OCI-LY3 (cell line): ENCODE results near the gene CD40LG.
A peak's percentile ranks its signal among the peaks of the same experiment; 100 is the strongest.

Source experiments
- H2AFZ ChIP-seq: fragments of 200-600, 300-600 bp; shearing (Covaris generic); 2 replicates; pipeline ENCODE4 v1.6.0; 2014; ENCODE audit warnings: antibody characterized with exemption, low read depth, low read length
- H3K27ac ChIP-seq: fragments of 200-600, 300-600 bp; sonication (generic); 2 replicates; pipeline ENCODE4 v1.5.1; 2014; ENCODE audit warnings: mild to moderate bottlenecking, low read length, moderate library complexity, mixed read lengths
- H3K27me3 ChIP-seq: fragments of 200-600, 300-600 bp; sonication (generic); 2 replicates; pipeline ENCODE4 v1.6.1; 2014; ENCODE audit warnings: low read depth, low read length, mixed read lengths
- H3K36me3 ChIP-seq: fragments of 200-600, 300-600 bp; sonication (generic); replicated peaks from 2 replicates; pipeline ENCODE3; 2014; ENCODE audit warnings: low read depth, low read length, mixed read lengths
- H3K4me1 ChIP-seq: fragments of 300-600, 200-600 bp; sonication (generic); 2 replicates; pipeline ENCODE4 v1.6.1; 2014; ENCODE audit warnings: low read length, mixed read lengths
- H3K4me2 ChIP-seq: fragments of 200-600, 300-600 bp; sonication (generic); 2 replicates; pipeline ENCODE4 v1.6.1; 2014; ENCODE audit warnings: low read length, mixed read lengths
- H3K4me3 ChIP-seq: fragments of 300-600, 200-600 bp; sonication (generic); 2 replicates; pipeline ENCODE4 v1.5.1; 2014; ENCODE audit warnings: antibody characterized with exemption, mild to moderate bottlenecking, low read length, moderate library complexity
- H3K79me2 ChIP-seq: fragments of 300-600, 200-600 bp; shearing (Covaris generic); 2 replicates; pipeline ENCODE4 v1.6.1; 2014; ENCODE audit warnings: mild to moderate bottlenecking, low read length, mixed read lengths
- H3K9ac ChIP-seq: fragments of 300-600, 200-600 bp; shearing (Covaris generic); 2 replicates; pipeline ENCODE4 v1.6.0; 2014; ENCODE audit warnings: mild to moderate bottlenecking, low read length, moderate library complexity
- H3K9me3 ChIP-seq: fragments of 200-600, 300-600 bp; shearing (Covaris generic); 2 replicates; pipeline ENCODE4 v1.6.1; 2014; ENCODE audit warnings: low read length, mixed read lengths; ENCODE audit not compliant: insufficient read depth
- H4K20me1 ChIP-seq: fragments of 200-600, 300-600 bp; sonication (generic); 2 replicates; pipeline ENCODE4 v1.6.1; 2016; ENCODE audit warnings: low read length, mixed read lengths; ENCODE audit not compliant: insufficient read depth
- EZH2phosphoT487 ChIP-seq: fragments of 200-600 bp; shearing (Covaris generic); IDR thresholded peaks from 2 replicates; pipeline ENCODE4 v1.6.1; 2018; ENCODE audit warnings: antibody characterized with exemption, mixed run types, low read depth
- TF ChIP-seq, protein P1 (sequence below): fragments of 200-600, 300-600 bp; sonication (generic); IDR thresholded peaks from 2 replicates; pipeline ENCODE4 v1.5.1; 2014; ENCODE audit warnings: antibody characterized with exemption, low read length, low read depth

Gene CD40LG

DNA sequence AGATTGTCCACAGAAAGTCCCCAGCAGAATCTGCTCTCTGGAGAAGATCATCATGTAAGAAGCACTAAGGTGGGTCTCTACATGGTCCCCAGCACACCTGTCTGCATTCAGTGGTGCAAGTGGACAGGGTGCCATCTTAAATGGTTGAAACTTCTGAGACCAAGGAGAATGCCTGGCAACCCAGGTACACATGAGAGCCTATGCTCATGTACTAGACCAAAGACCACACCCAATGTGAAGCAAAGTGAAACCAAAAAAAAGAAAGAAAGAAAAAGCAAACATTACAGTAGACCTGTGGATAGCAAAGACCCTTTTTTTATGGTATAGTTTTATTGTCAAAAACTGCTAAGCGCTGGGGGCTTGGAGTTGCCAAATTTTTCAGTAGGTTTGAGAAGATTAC, 15.0 kb downstream of the CD40LG start:
- TF ChIP-seq, protein P1, sequence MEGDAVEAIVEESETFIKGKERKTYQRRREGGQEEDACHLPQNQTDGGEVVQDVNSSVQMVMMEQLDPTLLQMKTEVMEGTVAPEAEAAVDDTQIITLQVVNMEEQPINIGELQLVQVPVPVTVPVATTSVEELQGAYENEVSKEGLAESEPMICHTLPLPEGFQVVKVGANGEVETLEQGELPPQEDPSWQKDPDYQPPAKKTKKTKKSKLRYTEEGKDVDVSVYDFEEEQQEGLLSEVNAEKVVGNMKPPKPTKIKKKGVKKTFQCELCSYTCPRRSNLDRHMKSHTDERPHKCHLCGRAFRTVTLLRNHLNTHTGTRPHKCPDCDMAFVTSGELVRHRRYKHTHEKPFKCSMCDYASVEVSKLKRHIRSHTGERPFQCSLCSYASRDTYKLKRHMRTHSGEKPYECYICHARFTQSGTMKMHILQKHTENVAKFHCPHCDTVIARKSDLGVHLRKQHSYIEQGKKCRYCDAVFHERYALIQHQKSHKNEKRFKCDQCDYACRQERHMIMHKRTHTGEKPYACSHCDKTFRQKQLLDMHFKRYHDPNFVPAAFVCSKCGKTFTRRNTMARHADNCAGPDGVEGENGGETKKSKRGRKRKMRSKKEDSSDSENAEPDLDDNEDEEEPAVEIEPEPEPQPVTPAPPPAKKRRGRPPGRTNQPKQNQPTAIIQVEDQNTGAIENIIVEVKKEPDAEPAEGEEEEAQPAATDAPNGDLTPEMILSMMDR = no peak
- no peak for TF ChIP-seq EZH2phosphoT487

DNA sequence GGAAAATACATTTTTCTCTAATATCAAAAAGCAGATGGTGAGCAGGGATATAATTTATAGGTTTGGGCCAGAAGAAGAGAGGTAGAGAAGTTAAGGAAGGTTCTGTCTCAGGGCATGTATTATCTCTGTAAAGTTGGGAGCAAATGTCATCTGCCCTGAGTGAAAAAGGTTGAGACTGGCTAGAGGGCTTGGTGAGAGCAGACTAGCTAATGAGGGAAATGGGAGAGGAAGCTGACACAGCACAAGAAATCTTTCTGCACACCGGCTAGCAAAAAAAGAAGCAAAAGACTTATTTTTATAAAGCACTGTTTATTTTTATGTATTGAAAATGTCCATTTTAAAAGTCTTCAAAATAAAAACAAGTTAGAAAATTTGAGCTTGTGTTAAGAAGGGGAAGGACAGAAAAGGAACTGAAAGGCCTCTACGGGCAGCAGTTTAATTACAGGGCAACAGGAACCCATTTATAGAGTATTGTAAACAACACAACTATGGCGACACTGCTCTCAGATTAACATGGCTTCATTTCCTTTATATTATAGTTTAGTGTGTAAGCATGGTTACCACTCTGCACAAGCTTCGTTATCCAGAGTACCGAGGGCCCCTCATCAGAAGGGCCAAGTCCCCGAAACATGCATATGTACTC, 17.4 kb downstream of the CD40LG start:
- Histone ChIP-seq H3K36me3 (peaks cover 13% of the 10 kb centered on the region), H4K20me1 (no peaks in the 10 kb centered on the region), H2AFZ (no peak overlapping the region), H3K9ac (no peak overlapping the region), H3K27me3 (no peaks in the 10 kb centered on the region), H3K4me3 (no peak overlapping the region), H3K4me2 (peak overlapping the region; percentile 10; the same call in 1 of the 2 replicates), H3K27ac (peak overlapping the region; percentile 27), H3K4me1 (peaks cover 17% of the 10 kb centered on the region), H3K79me2 (no peaks in the 10 kb centered on the region), H3K9me3 (peaks cover 13% of the 10 kb centered on the region; the same call in 1 of the 2 replicates)
- TF ChIP-seq, protein P1 = no peak
- TF ChIP-seq EZH2phosphoT487 = no peak

More for the DNA sequence above, 15.0 kb downstream of the CD40LG start:
- no peak overlapping the region for H3K9ac ChIP-seq
- no peak overlapping the region for H3K4me2 ChIP-seq
- no peak overlapping the region for H3K27ac ChIP-seq
- H3K4me3 ChIP-seq = no peak overlapping the region
- H3K4me1 ChIP-seq = peaks cover 22% of the 10 kb centered on the region
- H2AFZ ChIP-seq = no peak overlapping the region
- no peaks in the 10 kb centered on the region for H4K20me1 ChIP-seq
- no peaks in the 10 kb centered on the region for H3K79me2 ChIP-seq
- peaks cover 13% of the 10 kb centered on the region for H3K36me3 ChIP-seq
- peaks cover 13% of the 10 kb centered on the region; the same call in 1 of the 2 replicates for H3K9me3 ChIP-seq
- H3K27me3 ChIP-seq = no peaks in the 10 kb centered on the region

DNA sequence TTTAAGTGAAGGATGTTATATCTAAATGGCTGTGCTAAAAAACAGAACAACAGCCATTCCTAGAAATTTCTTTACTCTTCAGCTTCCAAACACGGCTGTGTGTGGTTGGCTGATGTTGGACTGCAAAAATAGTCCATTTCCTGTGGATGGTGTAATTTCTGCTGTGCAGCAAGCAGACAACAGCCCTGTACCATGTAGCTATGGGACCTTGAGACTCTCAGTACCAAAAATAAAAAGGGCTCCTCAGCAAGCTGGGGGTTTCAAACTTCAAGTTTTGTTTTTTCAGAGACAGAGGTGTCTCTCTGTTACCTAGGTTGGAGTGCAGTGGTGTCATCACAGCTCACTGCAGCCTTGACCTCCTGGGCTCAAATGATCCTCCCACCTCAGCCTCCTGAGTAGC, 18.1 kb downstream of the CD40LG start:
- no peak for TF ChIP-seq EZH2phosphoT487
- TF ChIP-seq, protein P1 = no peak
- Histone ChIP-seq H3K36me3 (peaks cover 20% of the 10 kb centered on the region), H3K27ac (no peak overlapping the region), H3K4me1 (peaks cover 24% of the 10 kb centered on the region), H4K20me1 (no peaks in the 10 kb centered on the region), H3K9me3 (peaks cover 13% of the 10 kb centered on the region; the same call in 1 of the 2 replicates), H3K4me3 (no peak overlapping the region), H3K27me3 (no peaks in the 10 kb centered on the region), H3K79me2 (no peaks in the 10 kb centered on the region), H3K9ac (no peak overlapping the region), H3K4me2 (no peak overlapping the region), H2AFZ (no peak overlapping the region)

DNA sequence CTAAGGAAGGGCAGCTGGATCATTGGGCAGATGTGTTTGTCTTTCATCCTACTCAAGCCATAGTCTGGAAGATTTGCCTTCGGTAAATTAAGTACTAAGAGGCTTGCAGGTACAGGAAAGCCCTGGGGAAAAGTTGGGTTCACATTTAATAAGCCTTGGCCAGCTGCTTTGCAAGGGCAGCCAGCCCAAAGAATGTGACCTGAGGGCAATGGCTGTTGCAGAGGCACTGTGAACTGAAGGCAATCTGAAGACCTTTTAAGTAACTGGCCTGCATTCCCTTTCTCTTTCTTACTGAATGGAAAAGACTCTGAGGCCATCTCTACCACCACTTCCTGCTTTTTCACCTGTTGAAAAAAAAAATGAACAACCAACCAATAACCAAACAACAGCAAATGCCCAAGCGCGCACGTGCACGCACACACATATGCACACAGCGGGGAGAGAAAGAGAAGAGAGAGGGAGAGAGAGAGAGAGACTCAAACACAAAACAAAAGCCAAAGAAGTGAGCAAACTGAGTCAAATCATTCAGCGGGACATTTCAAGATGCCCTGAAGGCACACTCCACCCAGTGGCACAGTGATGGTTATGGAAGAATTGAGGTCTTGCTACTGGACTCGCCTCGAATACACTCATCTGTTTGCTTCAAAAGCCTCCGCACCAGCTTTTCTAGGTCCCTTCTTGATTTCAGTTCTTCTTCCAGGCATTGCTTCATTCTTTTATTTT, 19.6 kb downstream of the CD40LG start:
- Histone ChIP-seq H3K27ac (no peak overlapping the region), H4K20me1 (no peaks in the 10 kb centered on the region), H3K79me2 (no peaks in the 10 kb centered on the region), H3K36me3 (peaks cover 20% of the 10 kb centered on the region), H3K9me3 (peaks cover 13% of the 10 kb centered on the region; the same call in 1 of the 2 replicates), H3K4me3 (no peak overlapping the region), H3K27me3 (no peaks in the 10 kb centered on the region), H3K9ac (no peak overlapping the region), H3K4me1 (peaks cover 39% of the 10 kb centered on the region), H2AFZ (no peak overlapping the region), H3K4me2 (no peak overlapping the region)
- TF ChIP-seq, protein P1 = no peak
- TF ChIP-seq EZH2phosphoT487 = no peak
